Measurements from ENCODE around the gene NUDT21. TPM values are rescaled to one million over a fixed set of nuclear protein-coding genes. Genes with fewer than 3 reads are reported as not detected.

The NUDT21 gene
- polyA plus RNA-seq, 1 of the 3 experiments (the other 2 are of a cell fraction): 42.2 TPM

DNA sequence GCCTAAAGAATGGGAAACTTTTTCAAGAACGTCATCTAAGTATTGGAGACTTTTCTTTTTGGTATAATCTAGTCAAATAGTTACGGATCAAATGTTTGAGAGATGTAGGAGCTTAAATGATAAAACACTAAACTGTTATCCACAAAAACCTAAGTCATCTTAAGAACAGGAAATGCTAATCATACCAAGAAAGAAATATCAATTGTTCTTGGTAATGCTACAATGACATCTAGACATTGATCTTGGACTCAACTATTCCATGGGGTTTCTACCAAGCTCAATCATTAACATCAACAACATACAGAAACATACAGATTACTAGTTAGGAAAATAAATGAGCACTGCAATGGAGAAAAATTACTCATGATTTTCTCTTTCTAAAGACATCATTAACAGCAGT, 3.8 kb downstream of the NUDT21 start:
- Histone ChIP-seq H3K79me2 (ENCODE audit: insufficient read depth) (peaks cover 92% of the 10 kb centered on the region), H3K27ac (ENCODE audit: low read depth in 2 of 2, low read length in 1 of 2) (no peak overlapping the region), H3K9ac (no peak overlapping the region), H4K20me1 (ENCODE audit: insufficient read depth) (peaks cover 38% of the 10 kb centered on the region), H3K9me3 (no peaks in the 10 kb centered on the region), H3F3A (replicated peaks; ENCODE audit: insufficient read depth) (no peaks in the 10 kb centered on the region), H3K36me3 (replicated peaks in 1 of 2; ENCODE audit: control insufficient read depth in 1 of 2, insufficient read depth in 2 of 2, low read length in 1 of 2) (peaks cover 40 to 48% of the 10 kb centered on the region in 2 experiments), H3K4me2 (no peak overlapping the region), H3K4me3 (ENCODE audit: low read depth in 2 of 2, low read length in 1 of 2) (no peak overlapping the region), H3K27me3 (ENCODE audit: insufficient read depth) (no peaks in the 10 kb centered on the region), H2AFZ (ENCODE audit: low read depth) (no peak overlapping the region), H3K9me2 (no peaks in the 10 kb centered on the region), H3K4me1 (ENCODE audit: control insufficient read depth in 1 of 2, insufficient read depth in 2 of 2, low read depth in 1 of 2, low read length in 1 of 2) (peaks cover 20 to 22% of the 10 kb centered on the region in 2 experiments; a peak in 3 of 4 replicates)
- 46% methylated on average over 2 of the region's 2 CpGs for WGBS (ENCODE audit: low lambda C conversion rate)
- DNase-seq: no peak
- TF ChIP-seq, protein P1, sequence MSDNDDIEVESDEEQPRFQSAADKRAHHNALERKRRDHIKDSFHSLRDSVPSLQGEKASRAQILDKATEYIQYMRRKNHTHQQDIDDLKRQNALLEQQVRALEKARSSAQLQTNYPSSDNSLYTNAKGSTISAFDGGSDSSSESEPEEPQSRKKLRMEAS (IDR thresholded peaks at IDR 0.05; ENCODE audit: low read depth): no peak
- TF ChIP-seq NFIC (IDR thresholded peaks at IDR 0.05; ENCODE audit: borderline replicate concordance) (no peak), ZBTB33 (IDR thresholded peaks at IDR 0.05; ENCODE audit: borderline replicate concordance, low read depth) (no peak), TCF12 (IDR thresholded peaks at IDR 0.05) (no peak), EP300 (IDR thresholded peaks at IDR 0.05; ENCODE audit: borderline replicate concordance in 1 of 2, low read depth in 1 of 2, low read length in 1 of 2) (no peak), MEF2A (IDR thresholded peaks at IDR 0.05; ENCODE audit: borderline replicate concordance, low read depth) (no peak), CTCF (IDR thresholded peaks at IDR 0.05) (no peak), GATA2 (CRISPR knock-in tag; IDR thresholded peaks at IDR 0.05) (no peak), GABPA (IDR thresholded peaks at IDR 0.05; ENCODE audit: low read depth) (no peak), ELF1 (IDR thresholded peaks at IDR 0.05) (no peak), FOXJ3 (CRISPR knock-in tag; IDR thresholded peaks at IDR 0.05) (no peak), SIN3A (IDR thresholded peaks at IDR 0.05; ENCODE audit: borderline replicate concordance, low read depth, low read length) (no peak), RCOR1 (IDR thresholded peaks at IDR 0.05; ENCODE audit: low read length) (no peak), RXRA (IDR thresholded peaks at IDR 0.05; ENCODE audit: borderline replicate concordance, low read depth) (no peak), MXI1 (IDR thresholded peaks at IDR 0.05; ENCODE audit: low read depth, low read length) (no peak), EZH2phosphoT487 (IDR thresholded peaks at IDR 0.05; ENCODE audit: borderline replicate concordance, low read depth) (no peak), FOSL2 (IDR thresholded peaks at IDR 0.05; ENCODE audit: borderline replicate concordance, low read depth) (no peak), RAD21 (IDR thresholded peaks at IDR 0.05; ENCODE audit: low read length) (no peak)
- TF ChIP-seq, protein P2, sequence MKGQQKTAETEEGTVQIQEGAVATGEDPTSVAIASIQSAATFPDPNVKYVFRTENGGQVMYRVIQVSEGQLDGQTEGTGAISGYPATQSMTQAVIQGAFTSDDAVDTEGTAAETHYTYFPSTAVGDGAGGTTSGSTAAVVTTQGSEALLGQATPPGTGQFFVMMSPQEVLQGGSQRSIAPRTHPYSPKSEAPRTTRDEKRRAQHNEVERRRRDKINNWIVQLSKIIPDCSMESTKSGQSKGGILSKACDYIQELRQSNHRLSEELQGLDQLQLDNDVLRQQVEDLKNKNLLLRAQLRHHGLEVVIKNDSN (IDR thresholded peaks at IDR 0.05; ENCODE audit: borderline replicate concordance, low read depth): no peak
- CTCF ChIA-PET: no interaction called here
- POLR2A ChIA-PET: no interaction called here
